Measurements from ENCODE around the gene PTPRG. TPM values are rescaled to one million over a fixed set of nuclear protein-coding genes. Genes with fewer than 3 reads are reported as not detected.

The PTPRG gene
- polyA plus RNA-seq, 1 donor (not counting 4 experiments of a cell fraction or from before 2014, with no cell fraction given), result 12.1 TPM

- H2AFZ ChIP-seq (ENCODE audit: control insufficient read depth, low read length), result no peak overlapping the region
Measured at GRCh38 chr3:61733876-61734275, 172.5 kb downstream of the PTPRG start.

GRCh38 chr3:61734749-61735686 lies 173.6 kb downstream of the PTPRG start:
- H3K27me3 ChIP-seq (ENCODE audit: control insufficient read depth, extremely low read depth, insufficient read depth, low read length), result no peaks in the 10 kb centered on the region
- no peaks in the 10 kb centered on the region for H4K20me1 ChIP-seq (ENCODE audit: control insufficient read depth, extremely low read depth, insufficient read depth, low read length)
- no peak overlapping the region for H2AFZ ChIP-seq (ENCODE audit: control insufficient read depth, low read length)
- DNase-seq (ENCODE audit: low read depth, low spot score) (no peak), FAIRE-seq (no peak)
- H3K4me1 ChIP-seq (ENCODE audit: control insufficient read depth, extremely low read depth, insufficient read depth, low read length), result no peaks in the 10 kb centered on the region
- no peaks in the 10 kb centered on the region for H3K9me3 ChIP-seq (ENCODE audit: control insufficient read depth, low read depth, low read length)
- H3K9me1 ChIP-seq (ENCODE audit: control insufficient read depth, extremely low read depth, insufficient read depth, low read length), result no peaks in the 10 kb centered on the region
- no peak overlapping the region for H3K27ac ChIP-seq (ENCODE audit: control insufficient read depth, insufficient read depth, low read length)
- H3K9ac ChIP-seq (ENCODE audit: control insufficient read depth, extremely low read depth, insufficient read depth, low read length), result no peak overlapping the region
- peaks cover under 1% of the 10 kb centered on the region for H3K79me2 ChIP-seq (ENCODE audit: control insufficient read depth, insufficient read depth, low read length)
- H3K4me3 ChIP-seq (ENCODE audit: control insufficient read depth in 2 of 3, extremely low read depth in 1 of 3, insufficient read depth in 2 of 3, low read depth in 1 of 3, low read length in 3 of 3), result no peak overlapping the region
- no peak overlapping the region for H3K4me2 ChIP-seq (ENCODE audit: control insufficient read depth, extremely low read depth, insufficient read depth, low read depth, low read length)
- dilution Hi-C loops (cut with MboI; ENCODE audit: extremely low pct_ligation_motif_present, low sequenced_read_pairs), result no loop called here
- TF ChIP-seq CTCF (optimal IDR thresholded peaks at IDR 0.05 in 1 of 3, IDR thresholded peaks at IDR 0.05 in 1 of 3, conservative IDR thresholded peaks at IDR 0.05 in 1 of 3; ENCODE audit: extremely low read depth in 1 of 3, insufficient read depth in 2 of 3, low read length in 3 of 3) (no peak), EZH2 (IDR thresholded peaks at IDR 0.05; ENCODE audit: low read length) (no peak)
- H3K36me3 ChIP-seq (ENCODE audit: control insufficient read depth in 2 of 2, extremely low read depth in 1 of 2, insufficient read depth in 2 of 2, low read length in 2 of 2), result no peaks in the 10 kb centered on the region

More at GRCh38 chr3:61733876-61734275, 172.5 kb downstream of the PTPRG start:
- Histone ChIP-seq H3K27me3 (ENCODE audit: control insufficient read depth, extremely low read depth, insufficient read depth, low read length) (no peaks in the 10 kb centered on the region), H3K36me3 (ENCODE audit: control insufficient read depth in 2 of 2, extremely low read depth in 1 of 2, insufficient read depth in 2 of 2, low read length in 2 of 2) (no peaks in the 10 kb centered on the region), H3K27ac (ENCODE audit: control insufficient read depth, insufficient read depth, low read length) (no peak overlapping the region), H3K9me3 (ENCODE audit: control insufficient read depth, low read depth, low read length) (no peaks in the 10 kb centered on the region), H3K9ac (ENCODE audit: control insufficient read depth, extremely low read depth, insufficient read depth, low read length) (no peak overlapping the region), H3K4me3 (ENCODE audit: control insufficient read depth in 2 of 3, extremely low read depth in 1 of 3, insufficient read depth in 2 of 3, low read depth in 1 of 3, low read length in 3 of 3) (no peak overlapping the region), H3K4me1 (ENCODE audit: control insufficient read depth, extremely low read depth, insufficient read depth, low read length) (no peaks in the 10 kb centered on the region), H3K4me2 (ENCODE audit: control insufficient read depth, extremely low read depth, insufficient read depth, low read depth, low read length) (no peak overlapping the region), H3K79me2 (ENCODE audit: control insufficient read depth, insufficient read depth, low read length) (peaks cover 3% of the 10 kb centered on the region), H3K9me1 (ENCODE audit: control insufficient read depth, extremely low read depth, insufficient read depth, low read length) (no peaks in the 10 kb centered on the region), H4K20me1 (ENCODE audit: control insufficient read depth, extremely low read depth, insufficient read depth, low read length) (no peaks in the 10 kb centered on the region)
- dilution Hi-C loops (cut with MboI; ENCODE audit: extremely low pct_ligation_motif_present, low sequenced_read_pairs), result no loop called here
- TF ChIP-seq CTCF (optimal IDR thresholded peaks at IDR 0.05 in 1 of 3, IDR thresholded peaks at IDR 0.05 in 1 of 3, conservative IDR thresholded peaks at IDR 0.05 in 1 of 3; ENCODE audit: extremely low read depth in 1 of 3, insufficient read depth in 2 of 3, low read length in 3 of 3) (no peak), EZH2 (IDR thresholded peaks at IDR 0.05; ENCODE audit: low read length) (no peak)
- no peak for FAIRE-seq
- DNase-seq (ENCODE audit: low read depth, low spot score), result no peak

Data from keratinocyte (primary cell).